Measurements from ENCODE around the gene CCDC122.
A peak's percentile ranks its signal among the peaks of the same experiment; 100 is the strongest.

Gene CCDC122

DNA sequence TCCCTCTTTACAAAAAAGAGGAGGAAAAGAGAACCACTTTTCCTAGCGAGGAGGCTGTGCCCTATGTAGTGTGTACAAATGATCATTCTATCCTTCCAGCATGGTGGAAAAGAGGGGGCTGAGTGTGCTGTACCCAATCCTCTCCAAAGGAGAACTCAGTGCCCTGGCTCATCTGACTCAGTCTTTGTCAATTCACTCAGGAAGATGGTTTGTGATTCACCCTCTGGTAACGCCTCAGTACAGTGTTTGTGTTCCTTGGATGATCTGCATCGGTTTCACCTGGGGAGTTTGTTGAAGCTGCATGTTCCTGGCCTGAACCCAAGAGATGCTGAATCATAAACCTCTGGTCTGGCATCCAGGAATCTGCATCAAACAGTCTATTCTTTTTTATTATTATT, 74.5 kb downstream of the CCDC122 start:
- TF ChIP-seq, protein P1, sequence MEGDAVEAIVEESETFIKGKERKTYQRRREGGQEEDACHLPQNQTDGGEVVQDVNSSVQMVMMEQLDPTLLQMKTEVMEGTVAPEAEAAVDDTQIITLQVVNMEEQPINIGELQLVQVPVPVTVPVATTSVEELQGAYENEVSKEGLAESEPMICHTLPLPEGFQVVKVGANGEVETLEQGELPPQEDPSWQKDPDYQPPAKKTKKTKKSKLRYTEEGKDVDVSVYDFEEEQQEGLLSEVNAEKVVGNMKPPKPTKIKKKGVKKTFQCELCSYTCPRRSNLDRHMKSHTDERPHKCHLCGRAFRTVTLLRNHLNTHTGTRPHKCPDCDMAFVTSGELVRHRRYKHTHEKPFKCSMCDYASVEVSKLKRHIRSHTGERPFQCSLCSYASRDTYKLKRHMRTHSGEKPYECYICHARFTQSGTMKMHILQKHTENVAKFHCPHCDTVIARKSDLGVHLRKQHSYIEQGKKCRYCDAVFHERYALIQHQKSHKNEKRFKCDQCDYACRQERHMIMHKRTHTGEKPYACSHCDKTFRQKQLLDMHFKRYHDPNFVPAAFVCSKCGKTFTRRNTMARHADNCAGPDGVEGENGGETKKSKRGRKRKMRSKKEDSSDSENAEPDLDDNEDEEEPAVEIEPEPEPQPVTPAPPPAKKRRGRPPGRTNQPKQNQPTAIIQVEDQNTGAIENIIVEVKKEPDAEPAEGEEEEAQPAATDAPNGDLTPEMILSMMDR (conservative IDR thresholded peaks at IDR 0.05; ENCODE audit: low read depth, low read length), result no peak
- DNase-seq (ENCODE audit: low read depth), result no peak
- no peak overlapping the region for H3K4me3 ChIP-seq (ENCODE audit: low read length)

DNA sequence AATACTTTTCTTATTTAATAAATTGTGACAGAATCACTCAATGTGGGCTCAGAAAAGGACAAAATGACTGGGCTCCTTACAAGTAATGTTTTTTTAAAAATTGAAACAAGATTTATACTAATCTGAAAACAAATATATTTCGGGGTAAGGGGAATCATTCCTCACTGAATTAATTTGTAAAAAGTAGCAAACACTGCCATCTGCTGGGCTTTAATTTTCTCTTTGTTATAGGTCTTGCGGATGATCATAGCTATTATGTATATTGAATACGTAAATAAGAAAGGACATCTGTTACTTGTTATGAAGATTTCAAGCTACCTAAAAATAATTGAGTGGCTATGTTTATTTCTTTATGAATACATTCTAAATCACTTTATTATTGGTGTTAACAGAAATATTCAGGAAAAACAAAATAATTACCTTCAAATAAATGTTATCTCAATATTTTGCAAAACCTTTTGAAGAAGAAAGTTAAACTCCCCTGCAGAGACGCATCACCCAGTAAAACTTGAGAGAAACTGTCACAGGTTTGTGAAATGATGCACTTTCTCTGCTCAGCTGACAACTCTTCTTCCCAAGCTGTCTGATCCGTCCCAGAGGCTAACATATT, 75.0 kb downstream of the CCDC122 start:
- no peak for DNase-seq (ENCODE audit: low read depth)
- TF ChIP-seq, protein P1 (conservative IDR thresholded peaks at IDR 0.05; ENCODE audit: low read depth, low read length), result peak; percentile 41
- H3K4me3 ChIP-seq (ENCODE audit: low read length), result no peak overlapping the region

DNA sequence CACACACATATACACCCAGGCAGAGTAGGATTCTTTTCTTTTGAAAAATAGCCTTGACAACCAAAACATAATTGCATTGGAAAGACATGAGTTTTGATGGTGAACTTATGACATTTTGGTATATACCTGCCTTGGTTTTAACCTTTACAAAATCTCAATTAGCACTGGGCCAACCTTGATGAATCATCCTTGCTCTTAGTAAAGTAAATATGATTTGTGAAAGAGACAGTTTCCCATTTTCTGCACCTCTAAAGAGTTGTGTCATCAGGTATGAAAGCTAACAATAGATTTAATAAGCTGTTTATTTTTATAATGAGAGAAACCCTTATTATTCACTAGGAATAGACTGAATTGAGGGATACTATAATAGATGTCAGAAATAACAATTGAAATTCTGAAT, 77.0 kb downstream of the CCDC122 start:
- TF ChIP-seq, protein P1 (conservative IDR thresholded peaks at IDR 0.05; ENCODE audit: low read depth, low read length), result no peak
- H3K4me3 ChIP-seq (ENCODE audit: low read length), result no peak overlapping the region
- DNase-seq (ENCODE audit: low read depth), result no peak

DNA sequence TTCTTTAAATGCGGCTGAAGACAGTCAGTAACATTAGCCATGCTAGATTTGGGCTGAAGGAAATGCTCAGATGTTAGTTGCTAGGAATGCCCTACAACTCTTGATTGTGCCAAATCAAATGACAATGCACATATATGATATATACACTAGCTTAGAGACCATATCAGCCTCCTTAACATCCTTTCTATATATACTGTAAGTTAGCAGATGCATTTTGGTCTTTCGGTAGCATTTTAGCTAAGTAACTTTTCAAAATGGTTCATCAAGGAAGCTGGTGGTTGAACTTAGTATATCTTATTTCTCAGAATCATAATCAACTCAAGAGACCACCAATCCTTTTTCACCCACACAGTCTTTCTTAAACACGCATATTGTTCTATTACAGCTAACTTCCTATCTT, 78.7 kb downstream of the CCDC122 start:
- DNase-seq (ENCODE audit: low read depth), result no peak
- TF ChIP-seq, protein P1 (conservative IDR thresholded peaks at IDR 0.05; ENCODE audit: low read depth, low read length), result no peak

DNA sequence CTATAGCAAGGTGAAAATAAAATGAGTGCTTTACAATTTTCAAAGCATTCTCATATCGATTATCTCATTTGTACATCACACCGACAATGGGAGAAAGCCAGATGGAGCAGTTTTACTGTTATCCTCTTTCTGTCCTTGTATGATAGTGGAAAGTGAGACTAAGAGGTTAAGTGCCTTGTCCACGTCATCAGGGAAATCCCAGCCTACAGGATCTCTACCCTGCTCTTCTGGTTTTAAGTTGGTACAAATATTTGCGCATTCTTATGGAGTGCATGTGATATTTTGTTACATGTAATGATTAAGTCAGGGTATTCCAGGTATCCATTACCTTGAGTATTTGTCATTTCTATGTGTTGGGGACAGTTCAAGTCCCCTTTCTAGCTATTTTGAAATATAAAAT, 80.3 kb downstream of the CCDC122 start:
- no peak for DNase-seq (ENCODE audit: low read depth)
- no peak overlapping the region for H3K4me3 ChIP-seq (ENCODE audit: low read length)
- TF ChIP-seq, protein P1 (conservative IDR thresholded peaks at IDR 0.05; ENCODE audit: low read depth, low read length), result no peak

More for the DNA sequence above, 78.7 kb downstream of the CCDC122 start:
- H3K4me3 ChIP-seq (ENCODE audit: low read length), result no peak overlapping the region

DNA sequence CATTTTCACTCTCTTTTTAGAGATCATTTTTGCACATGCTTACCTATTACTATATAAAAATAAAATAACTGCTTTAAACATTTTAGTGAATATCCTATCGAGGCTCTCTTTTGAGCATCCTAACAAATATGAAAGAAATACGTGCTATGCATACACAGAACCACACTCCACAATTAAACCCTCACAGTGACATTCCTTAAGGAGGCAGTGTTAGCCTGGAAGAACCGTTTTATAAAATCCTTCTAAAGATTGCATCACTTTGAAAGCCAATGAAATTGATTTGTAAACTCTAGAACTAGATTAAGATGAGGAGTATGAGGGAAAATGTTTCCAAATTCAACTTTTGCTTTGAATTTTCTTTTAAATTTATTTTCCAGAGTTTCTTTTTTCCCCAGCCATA, 81.7 kb downstream of the CCDC122 start:
- DNase-seq (ENCODE audit: low read depth), result no peak
- H3K4me3 ChIP-seq (ENCODE audit: low read length), result no peak overlapping the region
- TF ChIP-seq, protein P1 (conservative IDR thresholded peaks at IDR 0.05; ENCODE audit: low read depth, low read length), result no peak

DNA sequence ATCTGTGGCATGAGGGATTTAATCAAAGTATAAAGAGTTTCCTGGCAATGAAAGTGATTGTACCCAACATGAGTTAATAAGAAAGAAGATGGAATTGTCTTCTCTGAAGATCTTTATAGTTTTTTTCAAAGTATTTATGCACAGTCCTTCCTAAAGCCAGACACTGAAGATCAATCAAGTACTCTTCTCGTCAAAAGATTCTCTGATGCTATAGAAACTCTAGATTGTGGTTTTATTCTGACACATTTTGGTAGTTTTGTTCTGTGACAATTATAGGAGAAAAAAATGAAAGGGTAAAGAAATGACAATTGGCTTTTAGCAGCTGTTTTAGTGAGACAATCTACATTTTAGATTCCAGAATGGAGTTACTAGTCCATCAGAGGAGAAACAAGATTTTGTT, 82.4 kb downstream of the CCDC122 start:
- no peak overlapping the region for H3K4me3 ChIP-seq (ENCODE audit: low read length)
- TF ChIP-seq, protein P1 (conservative IDR thresholded peaks at IDR 0.05; ENCODE audit: low read depth, low read length), result no peak
- no peak for DNase-seq (ENCODE audit: low read depth)
